Ishikawa (cell line): ENCODE data around the gene FCHSD2.

Source experiments
- CEBPB ChIP-seq: IDR thresholded peaks from 2 replicates; pipeline ENCODE4 v1.6.1; 2012
- CREB1 ChIP-seq: IDR thresholded peaks from 2 replicates; pipeline ENCODE4 v1.6.1; 2012; ENCODE audit warnings: low read depth
- EGR1 ChIP-seq: IDR thresholded peaks from 2 replicates; pipeline ENCODE4 v1.6.1; 2012
- EP300 ChIP-seq: IDR thresholded peaks from 2 replicates; pipeline ENCODE4 v1.6.1; 2012; ENCODE audit warnings: borderline replicate concordance
- FOXM1 ChIP-seq: IDR thresholded peaks from 2 replicates; pipeline ENCODE4 v1.6.1; 2012; ENCODE audit warnings: low read depth, borderline replicate concordance
- MAX ChIP-seq: IDR thresholded peaks from 2 replicates; pipeline ENCODE4 v1.6.1; 2012
- NFIC ChIP-seq: IDR thresholded peaks from 2 replicates; pipeline ENCODE4 v1.6.1; 2012
- RAD21 ChIP-seq: IDR thresholded peaks from 2 replicates; pipeline ENCODE4 v1.6.1; 2012; ENCODE audit warnings: low read depth
- REST ChIP-seq: IDR thresholded peaks from 2 replicates; pipeline ENCODE4 v1.6.1; 2012; ENCODE audit warnings: low read depth, mild to moderate bottlenecking
- TAF1 ChIP-seq: IDR thresholded peaks from 2 replicates; pipeline ENCODE4 v1.6.1; 2012; ENCODE audit warnings: low read depth, mild to moderate bottlenecking
- TCF12 ChIP-seq: IDR thresholded peaks from 2 replicates; pipeline ENCODE4 v1.6.1; 2012; ENCODE audit warnings: low read depth
- TEAD4 ChIP-seq: IDR thresholded peaks from 2 replicates; pipeline ENCODE4 v1.6.1; 2012
- USF1 ChIP-seq: IDR thresholded peaks from 2 replicates; pipeline ENCODE4 v1.6.1; 2012
- YY1 ChIP-seq: IDR thresholded peaks from 2 replicates; pipeline ENCODE4 v1.6.1; 2012; ENCODE audit warnings: low read depth
- ZBTB7A ChIP-seq: IDR thresholded peaks from 2 replicates; pipeline ENCODE4 v1.6.1; 2012; ENCODE audit warnings: low read depth

The FCHSD2 gene

GRCh38 chr11:72820439-72821139 lies 321.5 kb downstream of the FCHSD2 start:
- TF ChIP-seq MAX = no peak
- TF ChIP-seq YY1 = no peak
- TF ChIP-seq REST = no peak
- no peak for TF ChIP-seq CREB1
- no peak for TF ChIP-seq EP300
- TF ChIP-seq NFIC = no peak
- no peak for TF ChIP-seq TCF12
- TF ChIP-seq TAF1 = no peak
- no peak for TF ChIP-seq RAD21
- TF ChIP-seq CEBPB = no peak
- TF ChIP-seq ZBTB7A = no peak
- no peak for TF ChIP-seq FOXM1
- no peak for TF ChIP-seq USF1
- TF ChIP-seq EGR1 = no peak
- no peak for TF ChIP-seq TEAD4

GRCh38 chr11:72818971-72819370 lies 323.1 kb downstream of the FCHSD2 start:
- no peak for TF ChIP-seq MAX
- no peak for TF ChIP-seq CREB1
- TF ChIP-seq CEBPB = no peak
- no peak for TF ChIP-seq REST
- TF ChIP-seq TCF12 = no peak
- TF ChIP-seq TAF1 = no peak
- no peak for TF ChIP-seq ZBTB7A
- no peak for TF ChIP-seq YY1
- no peak for TF ChIP-seq USF1
- no peak for TF ChIP-seq EP300
- no peak for TF ChIP-seq RAD21
- no peak for TF ChIP-seq TEAD4
- no peak for TF ChIP-seq FOXM1
- TF ChIP-seq EGR1 = no peak
- TF ChIP-seq NFIC = no peak

- no peak for TF ChIP-seq TEAD4
- no peak for TF ChIP-seq EP300
- TF ChIP-seq NFIC = no peak
- no peak for TF ChIP-seq YY1
- no peak for TF ChIP-seq USF1
- TF ChIP-seq TCF12 = no peak
- no peak for TF ChIP-seq RAD21
- TF ChIP-seq TAF1 = no peak
- TF ChIP-seq EGR1 = no peak
- no peak for TF ChIP-seq FOXM1
- TF ChIP-seq REST = no peak
- no peak for TF ChIP-seq ZBTB7A
- no peak for TF ChIP-seq MAX
- TF ChIP-seq CEBPB = no peak
- TF ChIP-seq CREB1 = no peak
Observed at GRCh38 chr11:72817966-72818365, 324.2 kb downstream of the FCHSD2 start.
